ENCODE measurements around the gene RUNX1. TPM values are rescaled to one million over a fixed set of nuclear protein-coding genes. Genes with fewer than 3 reads are reported as not detected.

Gene RUNX1
- total RNA-seq, 1 experiment from 2014 or later, result 55.2 TPM

DNA sequence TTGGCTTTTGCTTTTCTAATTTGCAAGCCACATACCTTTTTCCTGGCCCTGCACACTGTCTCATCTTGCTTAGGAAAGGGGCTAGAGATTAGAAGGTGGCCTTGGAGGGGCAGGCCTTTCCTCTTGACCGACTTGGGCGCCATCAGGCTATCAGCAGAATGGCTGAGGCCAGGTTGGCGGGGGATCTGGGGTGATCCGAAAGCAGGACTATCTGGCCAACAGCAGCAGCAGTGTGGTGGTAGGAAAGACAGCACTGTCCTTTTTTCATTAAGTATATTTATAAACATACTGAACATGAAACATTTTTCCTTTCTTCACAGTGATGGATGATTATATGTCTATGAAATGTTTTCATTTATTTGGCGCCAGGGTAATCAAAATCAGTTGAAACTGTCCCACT lies 23.5 kb upstream of the RUNX1 start:
- H3K9ac ChIP-seq (ENCODE audit: low read length), result no peak overlapping the region
- TF ChIP-seq EZH2phosphoT487 (IDR thresholded peaks at IDR 0.05; ENCODE audit: borderline replicate concordance, low read length) (no peak), EZH2 (IDR thresholded peaks at IDR 0.05; ENCODE audit: low read length, unreplicated experiment) (no peak)
- TF ChIP-seq, protein P1, sequence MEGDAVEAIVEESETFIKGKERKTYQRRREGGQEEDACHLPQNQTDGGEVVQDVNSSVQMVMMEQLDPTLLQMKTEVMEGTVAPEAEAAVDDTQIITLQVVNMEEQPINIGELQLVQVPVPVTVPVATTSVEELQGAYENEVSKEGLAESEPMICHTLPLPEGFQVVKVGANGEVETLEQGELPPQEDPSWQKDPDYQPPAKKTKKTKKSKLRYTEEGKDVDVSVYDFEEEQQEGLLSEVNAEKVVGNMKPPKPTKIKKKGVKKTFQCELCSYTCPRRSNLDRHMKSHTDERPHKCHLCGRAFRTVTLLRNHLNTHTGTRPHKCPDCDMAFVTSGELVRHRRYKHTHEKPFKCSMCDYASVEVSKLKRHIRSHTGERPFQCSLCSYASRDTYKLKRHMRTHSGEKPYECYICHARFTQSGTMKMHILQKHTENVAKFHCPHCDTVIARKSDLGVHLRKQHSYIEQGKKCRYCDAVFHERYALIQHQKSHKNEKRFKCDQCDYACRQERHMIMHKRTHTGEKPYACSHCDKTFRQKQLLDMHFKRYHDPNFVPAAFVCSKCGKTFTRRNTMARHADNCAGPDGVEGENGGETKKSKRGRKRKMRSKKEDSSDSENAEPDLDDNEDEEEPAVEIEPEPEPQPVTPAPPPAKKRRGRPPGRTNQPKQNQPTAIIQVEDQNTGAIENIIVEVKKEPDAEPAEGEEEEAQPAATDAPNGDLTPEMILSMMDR (conservative IDR thresholded peaks at IDR 0.05; ENCODE audit: low read depth, low read length), result no peak
- H3K36me3 ChIP-seq (ENCODE audit: low read depth, low read length), result no peaks in the 10 kb centered on the region
- no peak overlapping the region for H2AFZ ChIP-seq (ENCODE audit: low read length)
- no peak overlapping the region for H3K27ac ChIP-seq (ENCODE audit: low read length)
- no peak overlapping the region for H3K4me3 ChIP-seq (ENCODE audit: low read length)
- no peaks in the 10 kb centered on the region for H3K9me2 ChIP-seq (replicated peaks; ENCODE audit: low read length)
- no peaks in the 10 kb centered on the region for H3K27me3 ChIP-seq (ENCODE audit: low read length)
- no peak for DNase-seq
- ChIA-PET POLR2A (ENCODE audit: unreplicated experiment) (no interaction called here), CTCF (no interaction called here)
- intact Hi-C loops (cut with micrococcal nuclease), result no loop called here
- no peaks in the 10 kb centered on the region for H3K79me2 ChIP-seq (ENCODE audit: low read length)
- H3K4me1 ChIP-seq (ENCODE audit: insufficient read depth, low read length), result peaks cover 12% of the 10 kb centered on the region
- ATAC-seq, result no peak
- BruUV-seq (replicated peaks), result no TSS peak
- no peaks in the 10 kb centered on the region for H4K20me1 ChIP-seq (ENCODE audit: low read length)
- no peaks in the 10 kb centered on the region for H3F3A ChIP-seq (ENCODE audit: low read length, unreplicated experiment)
- H3K9me3 ChIP-seq (ENCODE audit: low read length), result no peaks in the 10 kb centered on the region
- no peak overlapping the region for H3K4me2 ChIP-seq (ENCODE audit: low read length)

DNA sequence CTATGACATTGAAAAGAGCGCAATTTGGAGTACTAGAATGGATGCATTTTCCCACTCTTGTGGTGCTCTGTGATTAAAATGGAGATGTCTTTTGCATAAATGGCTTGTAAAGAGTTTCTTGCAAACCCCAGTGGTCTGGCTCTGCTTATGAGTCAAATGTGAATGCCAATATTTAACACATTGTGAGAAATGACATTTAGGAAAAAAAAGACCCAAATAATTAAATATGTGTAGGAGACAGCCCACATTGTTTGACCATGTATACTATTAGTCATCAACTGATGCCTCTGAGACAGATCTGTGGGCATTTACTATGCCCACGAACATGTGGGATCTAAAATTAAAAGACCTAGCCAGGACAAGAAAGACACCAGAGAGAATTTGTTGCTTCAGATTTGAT lies 22.2 kb upstream of the RUNX1 start:
- Histone ChIP-seq H3K27me3 (ENCODE audit: low read length) (no peaks in the 10 kb centered on the region), H4K20me1 (ENCODE audit: low read length) (no peaks in the 10 kb centered on the region), H3K79me2 (ENCODE audit: low read length) (no peaks in the 10 kb centered on the region), H3K4me2 (ENCODE audit: low read length) (no peak overlapping the region), H2AFZ (ENCODE audit: low read length) (no peak overlapping the region), H3K4me1 (ENCODE audit: insufficient read depth, low read length) (peaks cover 12% of the 10 kb centered on the region), H3K9me3 (ENCODE audit: low read length) (no peaks in the 10 kb centered on the region), H3K36me3 (ENCODE audit: low read depth, low read length) (no peaks in the 10 kb centered on the region), H3K27ac (ENCODE audit: low read length) (peak overlapping the region; percentile 9; the same call in 1 of the 2 replicates), H3K9me2 (replicated peaks; ENCODE audit: low read length) (no peaks in the 10 kb centered on the region), H3K4me3 (ENCODE audit: low read length) (no peak overlapping the region), H3F3A (ENCODE audit: low read length, unreplicated experiment) (no peaks in the 10 kb centered on the region), H3K9ac (ENCODE audit: low read length) (no peak overlapping the region)
- TF ChIP-seq EZH2phosphoT487 (IDR thresholded peaks at IDR 0.05; ENCODE audit: borderline replicate concordance, low read length), result no peak
- TF ChIP-seq, protein P1 (conservative IDR thresholded peaks at IDR 0.05; ENCODE audit: low read depth, low read length), result no peak
- TF ChIP-seq EZH2 (IDR thresholded peaks at IDR 0.05; ENCODE audit: low read length, unreplicated experiment), result no peak
- BruUV-seq (replicated peaks), result no TSS peak
- CTCF ChIA-PET, result no interaction called here
- intact Hi-C loops (cut with micrococcal nuclease), result no loop called here
- DNase-seq (peak; percentile 52), ATAC-seq (peak; percentile 88)
- POLR2A ChIA-PET (ENCODE audit: unreplicated experiment), result no interaction called here

DNA sequence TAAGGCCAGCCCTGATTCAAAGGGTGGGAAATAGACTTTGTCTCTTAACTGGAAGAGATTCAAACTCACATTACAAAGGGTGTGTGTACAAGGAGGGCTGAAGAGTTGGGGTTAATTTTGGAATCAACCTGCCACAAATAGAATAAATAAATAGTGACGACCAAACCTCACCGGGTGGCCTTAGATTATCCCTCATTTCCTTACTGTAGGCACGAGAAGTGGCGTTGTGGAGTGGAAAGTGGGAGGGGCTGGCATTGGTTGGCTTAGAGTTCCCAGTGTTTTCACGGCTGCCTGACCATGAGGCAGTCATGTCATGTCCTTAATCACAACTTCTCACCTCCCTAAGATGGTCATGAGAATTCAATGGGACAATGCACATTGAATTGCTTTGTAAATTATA lies 21.3 kb upstream of the RUNX1 start:
- H3F3A ChIP-seq (ENCODE audit: low read length, unreplicated experiment), result no peaks in the 10 kb centered on the region
- intact Hi-C loops (cut with micrococcal nuclease), result no loop called here

More for the DNA sequence above, 21.3 kb upstream of the RUNX1 start:
- no peaks in the 10 kb centered on the region for H3K9me3 ChIP-seq (ENCODE audit: low read length)
- no peak overlapping the region for H3K27ac ChIP-seq (ENCODE audit: low read length)
- H2AFZ ChIP-seq (ENCODE audit: low read length), result no peak overlapping the region
- no peaks in the 10 kb centered on the region for H4K20me1 ChIP-seq (ENCODE audit: low read length)
- no peaks in the 10 kb centered on the region for H3K27me3 ChIP-seq (ENCODE audit: low read length)
- H3K36me3 ChIP-seq (ENCODE audit: low read depth, low read length), result no peaks in the 10 kb centered on the region
- TF ChIP-seq, protein P1 (conservative IDR thresholded peaks at IDR 0.05; ENCODE audit: low read depth, low read length), result no peak
- TF ChIP-seq EZH2phosphoT487 (IDR thresholded peaks at IDR 0.05; ENCODE audit: borderline replicate concordance, low read length), result no peak
- TF ChIP-seq EZH2 (IDR thresholded peaks at IDR 0.05; ENCODE audit: low read length, unreplicated experiment), result no peak
- ChIA-PET POLR2A (ENCODE audit: unreplicated experiment) (no interaction called here), CTCF (no interaction called here)
- H3K4me3 ChIP-seq (ENCODE audit: low read length), result no peak overlapping the region
- no TSS peak for BruUV-seq (replicated peaks)
- H3K4me1 ChIP-seq (ENCODE audit: insufficient read depth, low read length), result peaks cover 12% of the 10 kb centered on the region
- no peak for ATAC-seq
- H3K79me2 ChIP-seq (ENCODE audit: low read length), result no peaks in the 10 kb centered on the region
- DNase-seq, result no peak
- no peaks in the 10 kb centered on the region for H3K9me2 ChIP-seq (replicated peaks; ENCODE audit: low read length)
- no peak overlapping the region for H3K4me2 ChIP-seq (ENCODE audit: low read length)
- H3K9ac ChIP-seq (ENCODE audit: low read length), result no peak overlapping the region
